Spleen (tissue), 7 donors: ENCODE results near the gene LAMA4.

Experiments
- CTCF ChIP-seq, 11 experiments: fragments of 200-600 bp in 7 of 11; fragments of 450-650 bp in 4 of 11; sonication (generic) in 4 of 11; IDR thresholded peaks in 8 of 11; conservative IDR thresholded peaks in 3 of 11; 1 replicate in 7 of 11; 2 replicates in 4 of 11; pipeline versions ENCODE4 v1.4.0 to v1.8.0; 2016 to 2021; ENCODE audit warnings: antibody characterized with exemption in 11 of 11, inconsistent platforms in 4 of 11, mild to moderate bottlenecking in 1 of 11
- POLR2A ChIP-seq, 3 donors: fragments of 450-650 bp; IDR thresholded peaks; one replicate each; pipeline ENCODE4 v1.5.1; 2017; ENCODE audit warnings: antibody characterized with exemption in 3 of 3, mild to moderate bottlenecking in 1 of 3
- POLR2AphosphoS5 ChIP-seq, 3 donors: sonication (generic); formaldehyde crosslinking; IDR thresholded peaks; one replicate each; pipeline ENCODE4 v1.5.1; 2017; ENCODE audit warnings: antibody characterized with exemption in 3 of 3
- donor health status: DM: no; HTN: no; CAD: no; lungs with moderate emphysema.
- donor health status: DM: no; HTN: no; CAD: no.
- donor health status: DM: no; HTN: no; CAD: no.

- TF ChIP-seq POLR2A (IDR thresholded peaks at IDR 0.05): no peak
- TF ChIP-seq CTCF (IDR thresholded peaks at IDR 0.05 in 8 of 11, conservative IDR thresholded peaks at IDR 0.05 in 3 of 11): no peak
- TF ChIP-seq POLR2AphosphoS5 (IDR thresholded peaks at IDR 0.05): no peak
These were observed 166.5 kb downstream of the LAMA4 start for GRCh38 chr6:112087916-112088315.
